Right lobe of liver (tissue), 6 donors: ENCODE data around the gene SLC25A48. TPM values are rescaled to one million over a fixed set of nuclear protein-coding genes. Genes with fewer than 3 reads are reported as not detected.
"Not testable (repeated sequence)": the region's sequence is repeated elsewhere in the genome, so short reads cannot be mapped to it uniquely, and the experiment has no call there.

Experiments used
- ATAC-seq, 4 donors: fragments of 200-7000 bp; cut with Tn5 transposase; one replicate each; pipeline ENCODE4 v1.9.1; 2020; ENCODE audit warnings: mild to moderate bottlenecking in 4 of 4, moderate library complexity in 4 of 4
- DNase-seq, 3 donors: peaks; one replicate each; pipeline ENCODE4 v3.0.0-alpha.2; 2020
- H3K27ac ChIP-seq, 3 donors: fragments of 200-600 bp; one replicate each; pipeline ENCODE4 v1.8.0; 2022
- H3K27me3 ChIP-seq, 2 donors: fragments of 200-600 bp; one replicate each; pipeline ENCODE4 v1.8.0; 2022
- H3K36me3 ChIP-seq, 4 donors: fragments of 200-600 bp; sonication (generic) in 1 of 4; one replicate each; pipeline versions ENCODE4 v1.5.1 to v1.8.0; 2017 to 2022; ENCODE audit warnings: control low read depth in 1 of 4
- H3K4me1 ChIP-seq, 4 donors: fragments of 200-600 bp; sonication (generic) in 1 of 4; one replicate each; pipeline versions ENCODE4 v1.5.1 to v1.8.0; 2017 to 2022; ENCODE audit warnings: control low read depth in 1 of 4
- H3K4me3 ChIP-seq, 3 donors: fragments of 200-600 bp; one replicate each; pipeline ENCODE4 v1.8.0; 2022
- H3K9me3 ChIP-seq, 4 donors: fragments of 200-600 bp; sonication (generic) in 1 of 4; one replicate each; pipeline versions ENCODE4 v1.5.1 to v1.8.0; 2017 to 2022; ENCODE audit warnings: control low read depth in 1 of 4
- POLR2A ChIP-seq: fragments of 450-650 bp; IDR thresholded peaks from one replicate; pipeline ENCODE4 v1.6.1; 2017; ENCODE audit warnings: antibody characterized with exemption, mild to moderate bottlenecking
- WGBS: methylation state at CpG from one replicate; pipeline ENCODE4 v1.1.6; 2018; ENCODE audit warnings: low coverage, low lambda C conversion rate; ENCODE audit not compliant: insufficient coverage; ENCODE audit errors: missing lambda C conversion rate; 5-methylcytosine and 5-hydroxymethylcytosine counted together
- intact Hi-C, 2 donors: fragments of 100-400 bp; cut with DNase I; formaldehyde crosslinking; loops; one replicate each; pipeline versions ENCODE4 v1.11.2 to v1.14.1; 2022
- total RNA-seq, 6 experiments: library from RNA; depleted of rRNA in 2 of 6; stranded (reverse); fragments of >200 nt in 2 of 6; fragmentation: NEBNext Ultra II Directional in 3 of 6; extraction: Animal tissue kit (Norgen Biotek cat#: 25700) in 3 of 6; gene quantifications; one replicate each; pipeline versions ENCODE4 v1.1.0 to v1.2.4, GENCODE V29; 2016 to 2023
- TF ChIP-seq, protein P1 (sequence below), 4 donors: fragments of 200-600 bp in 3 of 4; fragments of 450-650 bp in 1 of 4; IDR thresholded peaks; one replicate each; pipeline versions ENCODE4 v1.5.1 to v1.8.0; 2016 to 2022; ENCODE audit warnings: antibody characterized with exemption in 4 of 4, mild to moderate bottlenecking in 2 of 4
- donor health status: DM: no; HTN: yes; CAD: no.
- donor health status: DM: no; HTN: no; CAD: no.
- donor health status: DM: no; HTN: no; CAD: no.
- donor health status: DM: no; HTN: yes; CAD: no.
- donor health status: DM: no; HTN: yes; CAD: no.

The SLC25A48 gene
- total RNA-seq, 6 experiments from 2014 or later = 0.39 to 5.3 (median 0.80) TPM; not detected in 1

DNA sequence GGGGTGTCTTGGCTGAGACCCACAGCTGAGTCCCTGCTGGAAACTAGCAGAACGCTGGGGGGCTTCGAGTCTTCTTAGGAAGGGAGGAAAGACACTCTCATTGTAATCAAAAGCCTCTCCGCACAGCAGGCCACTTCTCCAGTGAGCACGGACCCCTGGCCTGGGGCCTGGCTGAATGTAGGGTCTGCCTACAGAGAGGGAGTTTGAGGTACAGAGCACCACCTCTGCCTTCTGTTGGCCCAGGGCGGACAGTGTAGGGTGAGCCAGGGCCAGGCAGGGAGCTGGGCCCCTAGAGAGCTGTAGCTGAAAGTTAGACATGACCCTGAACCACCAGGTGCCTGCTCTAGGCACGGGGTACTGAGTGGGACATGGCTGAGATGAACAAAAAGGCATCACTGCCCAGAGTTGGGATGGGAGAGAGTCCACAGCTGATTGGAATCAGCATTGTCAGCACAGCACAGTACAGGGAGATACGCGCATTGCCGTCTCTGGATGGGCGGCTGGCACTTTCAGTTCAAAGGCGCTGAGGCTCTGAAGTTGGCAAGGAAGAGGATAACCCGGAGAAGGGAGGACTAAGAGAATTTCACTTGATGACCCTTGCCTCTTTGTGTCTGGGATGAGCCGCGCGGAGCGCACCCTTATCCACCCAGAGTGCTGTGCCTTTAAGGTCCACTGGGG, 363 bp upstream of the SLC25A48 start:
- ATAC-seq (peak; percentile 11 to 43 (median 15)), DNase-seq (peak in 1 of 3 donors; percentile 35)
- TF ChIP-seq, protein P1, sequence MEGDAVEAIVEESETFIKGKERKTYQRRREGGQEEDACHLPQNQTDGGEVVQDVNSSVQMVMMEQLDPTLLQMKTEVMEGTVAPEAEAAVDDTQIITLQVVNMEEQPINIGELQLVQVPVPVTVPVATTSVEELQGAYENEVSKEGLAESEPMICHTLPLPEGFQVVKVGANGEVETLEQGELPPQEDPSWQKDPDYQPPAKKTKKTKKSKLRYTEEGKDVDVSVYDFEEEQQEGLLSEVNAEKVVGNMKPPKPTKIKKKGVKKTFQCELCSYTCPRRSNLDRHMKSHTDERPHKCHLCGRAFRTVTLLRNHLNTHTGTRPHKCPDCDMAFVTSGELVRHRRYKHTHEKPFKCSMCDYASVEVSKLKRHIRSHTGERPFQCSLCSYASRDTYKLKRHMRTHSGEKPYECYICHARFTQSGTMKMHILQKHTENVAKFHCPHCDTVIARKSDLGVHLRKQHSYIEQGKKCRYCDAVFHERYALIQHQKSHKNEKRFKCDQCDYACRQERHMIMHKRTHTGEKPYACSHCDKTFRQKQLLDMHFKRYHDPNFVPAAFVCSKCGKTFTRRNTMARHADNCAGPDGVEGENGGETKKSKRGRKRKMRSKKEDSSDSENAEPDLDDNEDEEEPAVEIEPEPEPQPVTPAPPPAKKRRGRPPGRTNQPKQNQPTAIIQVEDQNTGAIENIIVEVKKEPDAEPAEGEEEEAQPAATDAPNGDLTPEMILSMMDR (IDR thresholded peaks at IDR 0.05) = peak in 1 of 4 donors; percentile 60
- TF ChIP-seq POLR2A = no peak
- Histone ChIP-seq H3K36me3 (no peaks in the 10 kb centered on the region), H3K27ac (peak overlapping the region in 1 of 3 donors; percentile 69), H3K4me1 (no peaks in the 10 kb centered on the region), H3K27me3 (no peaks in the 10 kb centered on the region), H3K9me3 (no peaks in the 10 kb centered on the region), H3K4me3 (peak overlapping the region; percentile 41 to 54 (median 42))
- intact Hi-C loops = loop anchor here in 1 of 2 donors (10.0 kb wide), 1 partner anchor 269 kb away; no protein-coding TSS in a partner anchor
- 11% methylated on average over 5 of the region's 16 CpGs for WGBS

DNA sequence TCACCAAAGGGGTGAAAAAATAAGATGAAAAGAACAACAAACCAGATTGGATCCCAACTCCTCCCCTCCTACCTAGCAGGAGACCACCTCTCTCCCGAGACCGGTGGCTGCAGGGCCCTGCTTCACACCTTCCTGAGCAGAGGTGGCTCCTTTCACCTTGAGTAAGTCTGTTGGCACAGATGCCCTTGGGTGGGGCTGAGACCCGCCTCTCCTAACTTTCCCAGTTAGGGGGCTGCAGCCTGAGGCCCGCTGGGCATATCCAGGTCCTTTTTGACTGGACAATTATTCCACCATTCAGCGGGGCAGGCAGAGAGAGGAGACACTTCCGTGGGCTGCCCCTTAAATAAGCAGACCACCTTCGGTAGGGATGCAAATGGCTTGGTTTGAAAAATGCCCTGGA, 1.3 kb downstream of the SLC25A48 start:
- intact Hi-C loops = loop anchor here in 1 of 2 donors (10.0 kb wide), 1 partner anchor 271 kb away; no protein-coding TSS in a partner anchor
- Histone ChIP-seq H3K4me1 (no peaks in the 10 kb centered on the region), H3K9me3 (no peaks in the 10 kb centered on the region)

DNA sequence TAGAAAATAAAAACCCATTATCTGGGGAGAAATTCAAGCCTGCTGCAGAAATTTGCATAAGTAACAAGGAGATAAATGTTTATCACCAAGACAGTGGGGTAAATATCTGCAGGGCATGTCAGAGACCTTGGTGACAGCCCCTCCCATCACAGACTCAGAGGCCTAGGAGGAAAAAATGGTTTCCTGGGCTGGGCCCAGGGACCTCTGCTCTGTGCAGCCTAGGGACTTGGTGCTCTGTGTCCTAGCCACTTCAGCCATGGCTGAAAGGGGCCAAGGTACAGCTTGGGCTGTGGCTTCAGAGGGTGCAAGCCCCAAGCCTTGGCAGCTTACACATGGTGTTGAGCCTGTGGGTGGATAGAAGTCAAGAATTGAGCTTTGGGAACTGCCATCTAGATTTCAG, 3.9 kb downstream of the SLC25A48 start:
- not testable (repeated sequence) for H3K4me3 ChIP-seq, H3K27ac ChIP-seq
- intact Hi-C loops = loop anchor here in 1 of 2 donors (10.0 kb wide), 1 partner anchor 274 kb away; no protein-coding TSS in a partner anchor

More for the DNA sequence above, 1.3 kb downstream of the SLC25A48 start:
- 72% methylated on average over 6 of the region's 7 CpGs for WGBS
- TF ChIP-seq POLR2A = no peak
- TF ChIP-seq, protein P1 (IDR thresholded peaks at IDR 0.05) = no peak
- Histone ChIP-seq H3K27me3 (no peaks in the 10 kb centered on the region), H3K27ac (no peak overlapping the region), H3K4me3 (no peak overlapping the region), H3K36me3 (no peaks in the 10 kb centered on the region)
- ATAC-seq (no peak), DNase-seq (peak in 1 of 3 donors; percentile 28)

DNA sequence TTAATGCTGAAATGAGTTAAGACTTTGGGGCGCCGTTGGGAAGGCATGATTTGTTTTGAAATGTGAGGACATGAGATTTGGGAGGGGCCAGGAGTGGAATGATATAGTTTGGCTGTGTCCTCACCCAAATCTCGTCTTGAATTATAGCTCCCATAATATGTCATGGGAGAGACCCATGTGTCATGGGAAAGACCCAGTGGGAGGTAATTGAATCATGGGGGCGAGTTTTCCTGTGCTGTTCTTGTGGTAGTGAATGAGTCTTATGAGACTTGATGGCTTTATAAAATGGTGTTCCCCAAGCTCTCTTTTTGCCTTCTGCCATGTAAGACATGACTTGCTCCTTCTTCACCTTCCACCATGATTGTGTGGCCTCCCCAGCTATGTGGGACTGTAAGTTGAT, 5.1 kb downstream of the SLC25A48 start:
- Histone ChIP-seq H3K27ac (no peak overlapping the region), H3K4me1 (no peaks in the 10 kb centered on the region), H3K27me3 (no peaks in the 10 kb centered on the region), H3K9me3 (no peaks in the 10 kb centered on the region), H3K4me3 (no peak overlapping the region), H3K36me3 (no peaks in the 10 kb centered on the region)
- no peak for TF ChIP-seq POLR2A
- TF ChIP-seq, protein P1 (IDR thresholded peaks at IDR 0.05) = no peak
- intact Hi-C loops = loop anchor here in 1 of 2 donors (10.0 kb wide), 1 partner anchor 275 kb away; no protein-coding TSS in a partner anchor
- no peak for DNase-seq
- whole genome bisulfite sequencing = 44% methylated on average over 4 of the region's 4 CpGs
- no peak for ATAC-seq

More for the DNA sequence above, 3.9 kb downstream of the SLC25A48 start:
- not testable (repeated sequence) for H3K4me1 ChIP-seq, H3K36me3 ChIP-seq, H3K27me3 ChIP-seq, ATAC-seq, H3K9me3 ChIP-seq
- peak in 1 of 3 donors; percentile 16 for DNase-seq

DNA sequence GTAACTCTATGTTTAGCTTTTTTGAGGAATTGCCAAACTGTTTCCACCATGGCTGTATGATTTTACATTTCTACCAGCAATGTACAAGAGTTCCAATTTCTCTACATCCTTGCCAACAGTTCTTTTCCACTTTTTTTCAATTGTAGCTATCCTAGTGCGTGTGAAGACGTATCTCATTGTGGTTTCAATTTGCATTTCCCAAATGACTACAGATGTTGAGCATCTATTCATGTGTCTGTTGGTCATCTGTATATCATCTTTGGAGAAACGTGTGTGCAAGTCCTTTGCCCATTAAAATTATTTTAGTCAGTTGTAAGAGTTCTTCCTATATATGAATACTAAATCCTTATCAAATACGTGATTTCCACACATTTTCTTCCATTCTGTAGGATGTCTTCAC, 6.5 kb downstream of the SLC25A48 start:
- intact Hi-C loops = no loop called here
- DNase-seq = no peak
- Histone ChIP-seq H3K4me3 (no peak overlapping the region), H3K9me3 (no peaks in the 10 kb centered on the region), H3K36me3 (no peaks in the 10 kb centered on the region), H3K27ac (no peak overlapping the region), H3K27me3 (no peaks in the 10 kb centered on the region), H3K4me1 (no peaks in the 10 kb centered on the region)
- no peak for ATAC-seq
- WGBS = 62% methylated on average over 4 of the region's 4 CpGs
- TF ChIP-seq POLR2A = no peak
- TF ChIP-seq, protein P1 (IDR thresholded peaks at IDR 0.05) = no peak
